ENCODE measurements around the gene MAP3K15.

Gene MAP3K15

GRCh38 chrX:19388741-19389140, 126.6 kb downstream of the MAP3K15 start:
- DNase-seq, result no peak

- no peak for DNase-seq
Observed at GRCh38 chrX:19388064-19388679, 127.1 kb downstream of the MAP3K15 start.

GRCh38 chrX:19386679-19387078, 128.6 kb downstream of the MAP3K15 start:
- no peak for DNase-seq

GRCh38 chrX:19382555-19383145, 132.7 kb downstream of the MAP3K15 start:
- DNase-seq, result no peak

GRCh38 chrX:19381326-19381725, 134.0 kb downstream of the MAP3K15 start:
- no peak for DNase-seq

GRCh38 chrX:19377799-19378198, 137.5 kb downstream of the MAP3K15 start:
- no peak for DNase-seq

GRCh38 chrX:19375546-19375945, 139.8 kb downstream of the MAP3K15 start:
- DNase-seq, result no peak

- no peak for DNase-seq
Observed at GRCh38 chrX:19373351-19373891, 141.9 kb downstream of the MAP3K15 start.

GRCh38 chrX:19372547-19373331, 142.6 kb downstream of the MAP3K15 start:
- no peak for DNase-seq

GRCh38 chrX:19372170-19372546, 143.2 kb downstream of the MAP3K15 start:
- peak; percentile 29 for DNase-seq

- no peak for DNase-seq
Observed at GRCh38 chrX:19370061-19370460, 145.2 kb downstream of the MAP3K15 start.

- DNase-seq, result no peak
Observed at GRCh38 chrX:19368576-19368975, 146.7 kb downstream of the MAP3K15 start.

- DNase-seq, result no peak
Observed at GRCh38 chrX:19361701-19362100, 153.6 kb downstream of the MAP3K15 start.

- no peak for DNase-seq
Observed at GRCh38 chrX:19360903-19361302, 154.4 kb downstream of the MAP3K15 start.

- no peak for DNase-seq
Observed at GRCh38 chrX:19358521-19358920, 156.8 kb downstream of the MAP3K15 start.

GRCh38 chrX:19354625-19355024, 160.7 kb downstream of the MAP3K15 start:
- DNase-seq, result no peak

- no peak for DNase-seq
Observed at GRCh38 chrX:19350941-19351384, 164.3 kb downstream of the MAP3K15 start.

GRCh38 chrX:19349264-19349663, 166.0 kb downstream of the MAP3K15 start:
- no peak for DNase-seq

GRCh38 chrX:19347916-19348315, 167.4 kb downstream of the MAP3K15 start:
- no peak for DNase-seq

GRCh38 chrX:19344661-19345060, 170.6 kb downstream of the MAP3K15 start:
- no peak for DNase-seq

GRCh38 chrX:19343535-19344408, 171.5 kb downstream of the MAP3K15 start, which contains the start of gene PDHA1:
Gene PDHA1 (plus strand): TSS chrX:19343927. CDS start chrX:19344038, 111 bp downstream.
- DNase-seq, result peak; percentile 75

- DNase-seq, result no peak
Observed at GRCh38 chrX:19343085-19343534, 172.2 kb downstream of the MAP3K15 start.
